NK-92 treated with Interleukin-12 subunit alpha and Interleukin-12 subunit beta, amount 100 ng/mL, for 24 hours (cell line): Measurements from ENCODE around the gene SDK1.
"Not testable (repeated sequence)": the region's sequence is repeated elsewhere in the genome, so short reads cannot be mapped to it uniquely, and the experiment has no call there.

Experiments used
- DNase-seq: peaks from one replicate; lab custom pipeline; 2025; lab: John Stamatoyannopoulos, UW

Gene SDK1

GRCh38 chr7:3655635-3656034, 354.6 kb downstream of the SDK1 start:
- no peak for DNase-seq

GRCh38 chr7:3657206-3657605, 356.2 kb downstream of the SDK1 start:
- DNase-seq: no peak

- DNase-seq: no peak
Observed at GRCh38 chr7:3668743-3669142, 367.7 kb downstream of the SDK1 start.

GRCh38 chr7:3670898-3671297, 369.8 kb downstream of the SDK1 start:
- no peak for DNase-seq

- DNase-seq: no peak
Observed at GRCh38 chr7:3673524-3673923, 372.5 kb downstream of the SDK1 start.

GRCh38 chr7:3678314-3678810, 377.3 kb downstream of the SDK1 start:
- no peak for DNase-seq

- DNase-seq: no peak
Observed at GRCh38 chr7:3682028-3682710, 381.1 kb downstream of the SDK1 start.

GRCh38 chr7:3683546-3684539, 382.8 kb downstream of the SDK1 start:
- no peak for DNase-seq

- no peak for DNase-seq
Observed at GRCh38 chr7:3688071-3688470, 387.0 kb downstream of the SDK1 start.

- no peak for DNase-seq
Observed at GRCh38 chr7:3688842-3689241, 387.8 kb downstream of the SDK1 start.

GRCh38 chr7:3691478-3692158, 390.6 kb downstream of the SDK1 start:
- DNase-seq: no peak

GRCh38 chr7:3695602-3696001, 394.6 kb downstream of the SDK1 start:
- no peak for DNase-seq

GRCh38 chr7:3696113-3696512, 395.1 kb downstream of the SDK1 start:
- no peak for DNase-seq

- DNase-seq: no peak
Observed at GRCh38 chr7:3697472-3697871, 396.4 kb downstream of the SDK1 start.

- DNase-seq: no peak
Observed at GRCh38 chr7:3705258-3705657, 404.2 kb downstream of the SDK1 start.

- DNase-seq: not testable (repeated sequence)
Observed at GRCh38 chr7:3706091-3706490, 405.0 kb downstream of the SDK1 start.

- no peak for DNase-seq
Observed at GRCh38 chr7:3710122-3710521, 409.1 kb downstream of the SDK1 start.

- DNase-seq: no peak
Observed at GRCh38 chr7:3710531-3710930, 409.5 kb downstream of the SDK1 start.

GRCh38 chr7:3712841-3713240, 411.8 kb downstream of the SDK1 start:
- no peak for DNase-seq

- DNase-seq: no peak
Observed at GRCh38 chr7:3721422-3721821, 420.4 kb downstream of the SDK1 start.

GRCh38 chr7:3722396-3722922, 421.4 kb downstream of the SDK1 start:
- no peak for DNase-seq
